Osteoblast (primary cell): ENCODE measurements around the gene CARMIL1. TPM values are rescaled to one million over a fixed set of nuclear protein-coding genes. Genes with fewer than 3 reads are reported as not detected.

Source experiments
- DNase-seq: peaks from one replicate; pipeline ENCODE4 v3.0.0; 2011; ENCODE audit warnings: low spot score, mixed read lengths; ENCODE audit not compliant: insufficient read length; ENCODE audit errors: missing footprints
- H2AFZ ChIP-seq: 2 replicates; pipeline ENCODE4 v1.6.0; 2011; ENCODE audit warnings: mild to moderate bottlenecking, low read length
- H3K27ac ChIP-seq: 2 replicates; pipeline ENCODE4 v1.5.1; 2011; ENCODE audit warnings: mild to moderate bottlenecking, low read depth, low read length, moderate library complexity
- H3K27me3 ChIP-seq: 2 replicates; pipeline ENCODE4 v1.6.0; 2012; ENCODE audit warnings: mild to moderate bottlenecking, control low read depth, inconsistent platforms, low read length, moderate library complexity; ENCODE audit not compliant: insufficient read depth
- H3K36me3 ChIP-seq: 2 replicates; pipeline ENCODE4 v1.5.1; 2011; ENCODE audit warnings: mild to moderate bottlenecking, low read length, control low read depth, moderate library complexity; ENCODE audit not compliant: insufficient read depth
- H3K4me1 ChIP-seq: 2 replicates; pipeline ENCODE4 v1.5.1; 2011; ENCODE audit warnings: mild to moderate bottlenecking, low read length, control low read depth, moderate library complexity; ENCODE audit not compliant: insufficient read depth
- H3K4me2 ChIP-seq: 2 replicates; pipeline ENCODE4 v1.6.0; 2011; ENCODE audit warnings: mild to moderate bottlenecking, low read length; ENCODE audit not compliant: insufficient read depth
- H3K4me3 ChIP-seq: fragments of 200-600 bp; sonication (generic); 3 replicates; pipeline ENCODE4 v1.5.1; 2012; ENCODE audit warnings: mild to moderate bottlenecking, low read length, inconsistent platforms; ENCODE audit not compliant: insufficient read depth
- H3K79me2 ChIP-seq: 2 replicates; pipeline ENCODE4 v1.6.0; 2012; ENCODE audit warnings: mild to moderate bottlenecking, low read length, control low read depth, inconsistent platforms; ENCODE audit not compliant: insufficient read depth
- H3K9me3 ChIP-seq: 2 replicates; pipeline ENCODE4 v1.5.1; 2011; ENCODE audit warnings: low read depth, low read length, control low read depth
- H4K20me1 ChIP-seq: 2 replicates; pipeline ENCODE4 v1.6.0; 2012; ENCODE audit warnings: mild to moderate bottlenecking, low read length, control low read depth; ENCODE audit not compliant: insufficient read depth
- total RNA-seq: library from RNA; depleted of rRNA; stranded (reverse); fragments of >200 nt; gene quantifications from 2 replicates; pipeline ENCODE4 v1.2.3, GENCODE V29; 2012
- TF ChIP-seq, protein P1 (sequence below): IDR thresholded peaks from 2 replicates; pipeline ENCODE4 v1.5.1; 2011; ENCODE audit warnings: mild to moderate bottlenecking, low read depth, low read length, moderate library complexity; ENCODE audit errors: extremely low read depth

Gene CARMIL1
- total RNA-seq, 1 donor = 25.7 TPM

- no peak overlapping the region for H3K4me2 ChIP-seq
- H4K20me1 ChIP-seq = no peaks in the 10 kb centered on the region
- peaks cover 4% of the 10 kb centered on the region for H3K79me2 ChIP-seq
- TF ChIP-seq, protein P1, sequence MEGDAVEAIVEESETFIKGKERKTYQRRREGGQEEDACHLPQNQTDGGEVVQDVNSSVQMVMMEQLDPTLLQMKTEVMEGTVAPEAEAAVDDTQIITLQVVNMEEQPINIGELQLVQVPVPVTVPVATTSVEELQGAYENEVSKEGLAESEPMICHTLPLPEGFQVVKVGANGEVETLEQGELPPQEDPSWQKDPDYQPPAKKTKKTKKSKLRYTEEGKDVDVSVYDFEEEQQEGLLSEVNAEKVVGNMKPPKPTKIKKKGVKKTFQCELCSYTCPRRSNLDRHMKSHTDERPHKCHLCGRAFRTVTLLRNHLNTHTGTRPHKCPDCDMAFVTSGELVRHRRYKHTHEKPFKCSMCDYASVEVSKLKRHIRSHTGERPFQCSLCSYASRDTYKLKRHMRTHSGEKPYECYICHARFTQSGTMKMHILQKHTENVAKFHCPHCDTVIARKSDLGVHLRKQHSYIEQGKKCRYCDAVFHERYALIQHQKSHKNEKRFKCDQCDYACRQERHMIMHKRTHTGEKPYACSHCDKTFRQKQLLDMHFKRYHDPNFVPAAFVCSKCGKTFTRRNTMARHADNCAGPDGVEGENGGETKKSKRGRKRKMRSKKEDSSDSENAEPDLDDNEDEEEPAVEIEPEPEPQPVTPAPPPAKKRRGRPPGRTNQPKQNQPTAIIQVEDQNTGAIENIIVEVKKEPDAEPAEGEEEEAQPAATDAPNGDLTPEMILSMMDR = no peak
- H3K4me1 ChIP-seq = peaks cover 5% of the 10 kb centered on the region
- no peaks in the 10 kb centered on the region for H3K27me3 ChIP-seq
- no peak overlapping the region for H3K4me3 ChIP-seq
- no peak for DNase-seq
- no peaks in the 10 kb centered on the region for H3K36me3 ChIP-seq
- no peaks in the 10 kb centered on the region for H3K9me3 ChIP-seq
- no peak overlapping the region for H3K27ac ChIP-seq
- no peak overlapping the region for H2AFZ ChIP-seq
These were observed 105.8 kb downstream of the CARMIL1 start for GRCh38 chr6:25384967-25385366.

GRCh38 chr6:25387483-25387882 lies 108.3 kb downstream of the CARMIL1 start:
- Histone ChIP-seq H3K4me1 (peaks cover 5% of the 10 kb centered on the region), H3K4me3 (no peak overlapping the region), H2AFZ (no peak overlapping the region), H3K27ac (no peak overlapping the region), H3K4me2 (no peak overlapping the region), H3K27me3 (no peaks in the 10 kb centered on the region), H3K79me2 (no peaks in the 10 kb centered on the region), H3K36me3 (no peaks in the 10 kb centered on the region), H3K9me3 (no peaks in the 10 kb centered on the region), H4K20me1 (no peaks in the 10 kb centered on the region)
- TF ChIP-seq, protein P1 = no peak
- no peak for DNase-seq

- TF ChIP-seq, protein P1 = no peak
- peaks cover 5% of the 10 kb centered on the region for H3K4me1 ChIP-seq
- no peak overlapping the region for H3K4me2 ChIP-seq
- no peak overlapping the region for H3K4me3 ChIP-seq
- DNase-seq = no peak
- H4K20me1 ChIP-seq = no peaks in the 10 kb centered on the region
- no peak overlapping the region for H3K27ac ChIP-seq
- H3K9me3 ChIP-seq = no peaks in the 10 kb centered on the region
- no peaks in the 10 kb centered on the region for H3K27me3 ChIP-seq
- H2AFZ ChIP-seq = no peak overlapping the region
- H3K79me2 ChIP-seq = no peaks in the 10 kb centered on the region
- no peaks in the 10 kb centered on the region for H3K36me3 ChIP-seq
These were observed 108.7 kb downstream of the CARMIL1 start for GRCh38 chr6:25387911-25388310.

DNA sequence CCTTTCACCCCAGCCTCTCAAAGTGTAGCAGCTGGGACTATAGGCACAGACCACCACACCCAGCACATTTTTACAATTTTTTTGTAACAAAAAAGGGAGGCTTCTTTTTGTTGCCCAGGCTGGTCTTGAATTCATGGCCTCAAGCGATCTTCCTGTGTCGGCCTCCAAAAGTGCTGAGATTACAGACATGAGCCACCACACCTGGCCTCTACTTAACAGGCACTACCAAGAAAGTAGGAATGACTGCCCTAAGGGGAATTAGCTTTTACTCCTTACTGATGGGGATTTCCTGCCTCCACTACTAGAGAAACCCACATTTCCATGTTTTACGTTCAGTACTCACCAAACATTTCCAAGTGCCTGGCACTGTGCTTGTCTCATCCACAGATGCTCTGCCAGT lies 109.6 kb downstream of the CARMIL1 start:
- H3K79me2 ChIP-seq = no peaks in the 10 kb centered on the region
- H3K4me1 ChIP-seq = peaks cover 5% of the 10 kb centered on the region

More for the DNA sequence above, 109.6 kb downstream of the CARMIL1 start:
- TF ChIP-seq, protein P1 = no peak
- no peak overlapping the region for H3K4me2 ChIP-seq
- H3K4me3 ChIP-seq = no peak overlapping the region
- no peak overlapping the region for H3K27ac ChIP-seq
- no peaks in the 10 kb centered on the region for H3K27me3 ChIP-seq
- no peaks in the 10 kb centered on the region for H4K20me1 ChIP-seq
- H3K36me3 ChIP-seq = no peaks in the 10 kb centered on the region
- H3K9me3 ChIP-seq = no peaks in the 10 kb centered on the region
- no peak overlapping the region for H2AFZ ChIP-seq
- DNase-seq = no peak
